Activated CD4-positive, CD25-positive, alpha-beta regulatory T cell treated with anti-CD3 and anti-CD28 coated beads, Interleukin-2, amount 50 U/mL, for 24 hours (primary cell): ENCODE measurements around the gene ATN1.
"Not testable (repeated sequence)": the region's sequence is repeated elsewhere in the genome, so short reads cannot be mapped to it uniquely, and the experiment has no call there.

Experiments used
- ATAC-seq, 2 donors: fragments of 150-1000 bp; cut with Tn5 transposase; one replicate each; pipeline ENCODE4 v1.10.0; 2021; ENCODE audit warnings: mild to moderate bottlenecking in 1 of 2, moderate library complexity in 1 of 2

Gene ATN1

GRCh38 chr12:6904280-6905276, 23.2 kb upstream of the ATN1 start, which contains the start of gene LRRC23:
TSS of gene LRRC23 (plus strand) at chr12:6904822. CDS start at chr12:6905634, 812 bp downstream.
- peak; percentile 98 to 99 for ATAC-seq

- ATAC-seq = no peak
These were observed 22.2 kb upstream of the ATN1 start for GRCh38 chr12:6905414-6906040.

GRCh38 chr12:6908141-6908540, 19.6 kb upstream of the ATN1 start:
- not testable (repeated sequence) for ATAC-seq

GRCh38 chr12:6909421-6910145, 18.2 kb upstream of the ATN1 start:
- no peak for ATAC-seq

GRCh38 chr12:6912164-6912935, 15.4 kb upstream of the ATN1 start:
- no peak for ATAC-seq

GRCh38 chr12:6914246-6914946, 13.4 kb upstream of the ATN1 start, which contains the start of gene ENO2:
TSS of gene ENO2 (plus strand) at chr12:6914580. CDS start at chr12:6915833, 1,253 bp downstream.
- peak; percentile 96 for ATAC-seq

GRCh38 chr12:6914947-6915788, 12.6 kb upstream of the ATN1 start:
- ATAC-seq = peak in 1 of 2 donors; percentile 3

- ATAC-seq = no peak
These were observed 11.9 kb upstream of the ATN1 start for GRCh38 chr12:6915789-6916285.

- ATAC-seq = no peak
These were observed 11.1 kb upstream of the ATN1 start for GRCh38 chr12:6916426-6917200.

GRCh38 chr12:6917491-6918231, 10.1 kb upstream of the ATN1 start:
- no peak for ATAC-seq

- ATAC-seq = no peak
These were observed 8.2 kb upstream of the ATN1 start for GRCh38 chr12:6919588-6919987.

- no peak for ATAC-seq
These were observed 6.2 kb upstream of the ATN1 start for GRCh38 chr12:6921539-6921938.

- no peak for ATAC-seq
These were observed 5.5 kb upstream of the ATN1 start for GRCh38 chr12:6921996-6922946.

- no peak for ATAC-seq
These were observed 4.6 kb upstream of the ATN1 start for GRCh38 chr12:6923003-6923732.

- no peak for ATAC-seq
These were observed 3.9 kb upstream of the ATN1 start for GRCh38 chr12:6923851-6924250.

- no peak for ATAC-seq
These were observed 2.6 kb upstream of the ATN1 start for GRCh38 chr12:6925239-6925539.
